A549 treated with DMSO at 1 μM for 4 hours (cell line): ENCODE measurements around the gene RFFL. TPM values are rescaled to one million over a fixed set of nuclear protein-coding genes. Genes with fewer than 3 reads are reported as not detected.

Source experiments
- total RNA-seq: library from RNA; stranded (reverse); fragments of 200-300 nt; extraction: Qiagen RNA extraction; gene quantifications from 5 replicates; pipeline ENCODE4 v1.2.3, GENCODE V29; 2022; ENCODE audit warnings: low read depth

The RFFL gene
- total RNA-seq, result 50.6 to 59.8 TPM (median 57.8 TPM) in 5 replicates

GRCh38 chr17:35063514-35064223 lies at the start of gene RFFL:
Gene RFFL (minus strand): TSS chr17:35063707. CDS start chr17:35026553, 37,154 bp downstream.

GRCh38 chr17:34980353-34980680 lies 83.2 kb downstream of the RFFL start, which contains the start of gene LIG3:
Gene LIG3 (plus strand): TSS chr17:34980512. CDS start chr17:34983006, 2,494 bp downstream.

GRCh38 chr17:34961093-34961911 lies 102.2 kb downstream of the RFFL start, which contains the start of the genes CCT6B and ZNF830:
Gene CCT6B (minus strand): TSS chr17:34961460. CDS start chr17:34961393, 67 bp downstream.
Gene ZNF830 (plus strand): TSS chr17:34961540. CDS start chr17:34961567, 27 bp downstream.

Other genes with a start within 250 kb of the RFFL start
- gene CCT6B, start 102.2 kb downstream of the RFFL start, total RNA-seq, result 1.0 to 3.2 TPM (median 1.6 TPM) in 5 replicates
- gene ZNF830, start 102.2 kb downstream of the RFFL start, total RNA-seq, result 13.7 to 16.7 TPM (median 15.2 TPM) in 5 replicates
- 17.1 to 22.1 TPM (median 18.5 TPM) in 5 replicates for gene LIG3, start 83.2 kb downstream of the RFFL start, total RNA-seq
- 23.2 to 30.6 TPM (median 28.4 TPM) in 5 replicates for gene RAD51D, start 56.2 kb upstream of the RFFL start, total RNA-seq
- 0.07 to 0.09 TPM in 2 of 5 replicates, not detected in the others for gene FNDC8, start 57.9 kb upstream of the RFFL start, total RNA-seq
- gene NLE1, start 78.6 kb upstream of the RFFL start, total RNA-seq, result 38.1 to 42.6 TPM (median 39.4 TPM) in 5 replicates
- not detected in 5 replicates for gene UNC45B, start 84.1 kb upstream of the RFFL start, total RNA-seq
- gene SLC35G3, start 130.7 kb upstream of the RFFL start, total RNA-seq, result not detected in 5 replicates
- 2.7 to 3.8 TPM (median 3.0 TPM) in 5 replicates for gene SLFN5, start 179.4 kb upstream of the RFFL start, total RNA-seq